IPS-20b (cell line): ENCODE results near the gene GULP1.
"Not testable (repeated sequence)": the region's sequence is repeated elsewhere in the genome, so short reads cannot be mapped to it uniquely, and the experiment has no call there.

ENCODE experiments used
- H3K27ac ChIP-seq: one replicate; pipeline ENCODE4 v1.5.1; 2013; ENCODE audit warnings: low read length
- H3K27me3 ChIP-seq: 2 replicates; pipeline ENCODE4 v1.6.1; 2013; ENCODE audit warnings: mild to moderate bottlenecking, low read length, inconsistent platforms; ENCODE audit not compliant: insufficient read depth
- H3K36me3 ChIP-seq: 2 replicates; pipeline ENCODE4 v1.6.1; 2013; ENCODE audit warnings: low read depth, mild to moderate bottlenecking, inconsistent platforms, low read length, moderate library complexity; ENCODE audit not compliant: insufficient read depth
- H3K4me1 ChIP-seq: 2 replicates; pipeline ENCODE4 v1.6.1; 2013; ENCODE audit warnings: mild to moderate bottlenecking, control low read depth, inconsistent platforms, low read length, moderate library complexity; ENCODE audit not compliant: insufficient read depth
- H3K4me3 ChIP-seq: 2 replicates; pipeline ENCODE4 v1.5.1; 2013; ENCODE audit warnings: mild to moderate bottlenecking, low read length, inconsistent platforms
- H3K9ac ChIP-seq: 2 replicates; pipeline ENCODE4 v1.6.1; 2013; ENCODE audit warnings: low read depth, mild to moderate bottlenecking, inconsistent platforms, low read length, moderate library complexity
- H3K9me3 ChIP-seq: 2 replicates; pipeline ENCODE4 v1.6.1; 2013; ENCODE audit warnings: mild to moderate bottlenecking, low read depth, low read length, inconsistent platforms; ENCODE audit not compliant: insufficient read depth

GULP1 gene

DNA sequence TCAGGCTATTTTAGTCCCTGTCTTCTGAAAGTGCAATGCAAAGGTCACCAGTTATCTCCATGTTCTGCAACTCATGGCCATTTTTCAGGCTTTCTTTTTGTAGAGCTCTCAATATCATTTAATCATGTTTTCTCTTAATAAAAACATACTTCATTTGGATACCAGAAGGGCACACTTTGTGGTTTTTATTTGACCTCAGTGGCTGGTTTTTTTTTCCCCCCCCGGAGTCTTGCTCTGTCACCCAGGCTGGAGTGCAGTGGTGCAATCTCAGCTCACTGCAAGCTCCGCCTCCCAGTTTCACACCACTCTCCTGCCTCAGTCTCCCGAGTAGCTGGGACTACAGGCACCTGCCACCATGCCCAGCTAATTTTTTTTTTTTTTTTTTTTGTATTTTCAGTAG, 174.4 kb downstream of the GULP1 start:
- not testable (repeated sequence) for H3K27me3 ChIP-seq, H3K27ac ChIP-seq, H3K36me3 ChIP-seq, H3K4me3 ChIP-seq, H3K9ac ChIP-seq, H3K9me3 ChIP-seq
- peaks cover 27% of the 10 kb centered on the region for H3K4me1 ChIP-seq

DNA sequence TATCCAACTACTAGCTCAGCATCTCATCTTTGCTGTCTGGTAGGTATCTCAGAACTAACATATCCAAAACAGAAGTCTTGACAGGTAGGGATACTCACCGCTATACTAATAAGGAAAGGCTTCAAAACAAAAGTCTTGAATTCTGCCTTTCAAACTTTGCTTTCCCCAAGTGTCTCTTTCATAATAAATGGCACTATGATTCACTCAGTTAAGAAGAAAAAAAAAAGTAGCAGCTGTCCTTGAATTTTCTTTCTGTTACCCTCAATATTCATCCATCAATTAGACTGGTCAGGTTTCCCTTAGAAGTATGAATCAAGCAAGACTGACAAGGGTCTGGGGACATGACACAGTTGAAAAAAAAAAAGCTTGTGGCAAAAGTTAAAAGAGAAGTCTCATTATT, 175.1 kb downstream of the GULP1 start:
- Histone ChIP-seq H3K9ac (no peak overlapping the region), H3K4me1 (peaks cover 27% of the 10 kb centered on the region), H3K4me3 (no peak overlapping the region), H3K27me3 (no peaks in the 10 kb centered on the region), H3K9me3 (peaks cover 5% of the 10 kb centered on the region), H3K36me3 (no peaks in the 10 kb centered on the region; the same call in 1 of the 2 replicates), H3K27ac (no peak overlapping the region)

DNA sequence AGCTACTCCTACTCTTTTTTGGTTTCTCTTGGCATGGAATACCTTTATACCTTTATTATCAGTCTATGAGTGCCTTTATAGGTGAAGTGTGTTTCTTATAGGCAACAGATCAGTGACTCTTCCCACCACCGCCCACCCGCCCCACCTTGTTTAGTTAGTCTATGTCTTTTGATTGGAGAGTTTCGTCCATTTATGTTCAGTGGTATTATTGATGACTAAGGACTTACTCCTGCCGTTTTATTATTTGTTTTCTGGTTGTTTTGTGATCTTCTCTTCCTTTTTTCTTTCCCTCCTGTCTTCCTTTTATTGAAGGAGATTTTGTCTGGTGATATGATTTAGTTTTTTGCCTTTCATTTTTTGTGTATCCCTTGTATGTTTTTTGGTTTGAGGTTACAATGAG, 179.5 kb downstream of the GULP1 start:
- no peak overlapping the region for H3K27ac ChIP-seq
- 0 out of 2 replicates have a peak, but pooled peaks cover 11% of the 10 kb centered on the region for H3K4me1 ChIP-seq
- H3K4me3 ChIP-seq, result no peak overlapping the region
- H3K36me3 ChIP-seq, result no peaks in the 10 kb centered on the region
- H3K9me3 ChIP-seq, result peaks cover 5% of the 10 kb centered on the region
- no peaks in the 10 kb centered on the region for H3K27me3 ChIP-seq
- no peak overlapping the region for H3K9ac ChIP-seq

DNA sequence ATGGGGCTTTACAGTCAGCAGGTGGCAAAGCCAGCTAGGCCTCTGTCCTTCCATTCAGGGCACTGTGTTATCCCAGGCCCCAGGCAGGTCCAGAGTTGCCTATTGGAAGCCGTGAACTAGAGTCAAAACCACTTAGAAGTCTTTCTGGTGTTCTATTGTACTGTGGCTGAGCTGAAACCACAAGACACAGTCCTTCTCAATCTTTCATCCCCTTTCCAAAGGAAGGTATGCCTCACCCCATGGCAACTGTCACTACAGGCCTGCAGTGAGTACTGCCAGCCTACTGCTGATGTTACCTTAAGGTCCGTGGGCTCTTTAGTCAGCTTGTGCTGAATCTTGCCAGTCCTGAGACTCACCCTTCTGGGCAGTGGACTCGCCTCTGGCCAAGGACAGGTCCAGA, 181.6 kb downstream of the GULP1 start:
- H3K27me3 ChIP-seq, result no peaks in the 10 kb centered on the region
- no peak overlapping the region for H3K9ac ChIP-seq
- peaks cover 23% of the 10 kb centered on the region for H3K4me1 ChIP-seq
- no peak overlapping the region for H3K4me3 ChIP-seq
- peaks cover 5% of the 10 kb centered on the region for H3K9me3 ChIP-seq
- H3K27ac ChIP-seq, result no peak overlapping the region
- peaks cover 6% of the 10 kb centered on the region; the same call in 1 of the 2 replicates for H3K36me3 ChIP-seq

DNA sequence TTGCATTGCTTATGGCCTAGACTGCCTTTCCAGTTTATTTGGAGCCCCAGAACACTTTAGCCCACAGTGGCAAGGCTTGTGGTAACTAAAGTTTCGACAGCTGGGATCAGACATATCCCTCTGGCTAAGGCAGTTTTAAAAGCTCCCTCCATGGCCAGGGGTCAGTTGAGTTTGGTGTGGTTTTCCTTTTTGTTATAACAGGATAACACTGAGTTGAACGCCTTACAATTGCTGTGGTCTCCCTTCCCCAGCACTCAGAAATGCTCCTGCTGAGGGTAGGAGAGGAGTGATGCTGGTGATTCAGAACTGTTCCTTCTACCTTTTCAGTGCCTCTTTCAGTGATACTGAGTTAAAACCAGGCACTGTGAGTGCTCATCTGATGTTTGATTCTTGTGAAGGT, 182.6 kb downstream of the GULP1 start:
- Histone ChIP-seq H3K4me3 (no peak overlapping the region), H3K27ac (no peak overlapping the region), H3K9ac (no peak overlapping the region), H3K4me1 (peaks cover 29% of the 10 kb centered on the region), H3K36me3 (peaks cover 6% of the 10 kb centered on the region; the same call in 1 of the 2 replicates), H3K27me3 (no peaks in the 10 kb centered on the region), H3K9me3 (peaks cover 5% of the 10 kb centered on the region)

DNA sequence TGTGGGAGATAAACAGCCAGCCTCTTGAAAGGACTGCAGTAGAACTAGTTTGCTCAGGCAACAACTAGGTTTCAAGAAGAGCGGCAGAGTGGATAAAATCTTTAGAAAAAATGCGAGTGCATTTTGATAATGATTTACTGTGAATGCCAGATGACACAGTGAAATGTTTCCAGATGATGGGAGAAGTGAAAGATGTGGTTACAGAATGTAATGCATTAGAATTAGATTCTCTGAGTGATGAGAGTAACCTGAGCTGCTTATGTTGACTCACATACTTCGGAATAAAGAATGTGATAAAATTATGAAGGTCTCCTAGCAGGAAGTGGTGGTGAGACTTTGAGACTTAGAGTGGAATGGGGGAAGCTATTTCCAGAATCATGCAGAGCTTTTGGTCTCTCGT, 184.3 kb downstream of the GULP1 start:
- H3K27me3 ChIP-seq, result no peaks in the 10 kb centered on the region
- no peak overlapping the region for H3K27ac ChIP-seq
- peaks cover 29% of the 10 kb centered on the region for H3K4me1 ChIP-seq
- H3K36me3 ChIP-seq, result peaks cover 6% of the 10 kb centered on the region; the same call in 1 of the 2 replicates
- no peaks in the 10 kb centered on the region; the same call in 1 of the 2 replicates for H3K9me3 ChIP-seq
- H3K9ac ChIP-seq, result no peak overlapping the region
- no peak overlapping the region for H3K4me3 ChIP-seq

DNA sequence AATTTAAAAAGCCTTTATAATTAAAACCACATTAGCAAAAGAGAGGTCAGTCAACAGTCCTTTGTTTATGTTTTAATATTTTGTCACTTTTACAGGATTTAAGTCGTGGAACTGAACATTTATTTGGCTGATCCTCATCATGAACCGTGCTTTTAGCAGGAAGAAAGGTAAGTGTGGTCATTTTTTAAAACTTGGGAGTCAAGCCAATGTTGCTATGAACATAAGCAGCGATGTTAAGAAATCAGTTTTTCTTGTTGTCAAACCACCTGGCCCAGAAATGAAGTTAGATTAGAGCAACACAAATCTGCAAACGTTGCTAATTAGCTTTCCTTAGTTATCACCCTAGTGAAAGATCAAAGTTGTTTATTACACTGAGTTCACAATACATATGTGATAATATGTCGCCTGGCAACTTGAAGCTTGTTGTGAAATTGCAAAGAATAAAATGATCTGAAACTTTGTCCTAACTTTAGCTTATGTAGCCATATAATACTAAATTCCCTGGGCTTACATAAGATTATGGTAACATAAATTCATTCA, 186.0 kb downstream of the GULP1 start:
- H3K27me3 ChIP-seq, result no peaks in the 10 kb centered on the region
- H3K9me3 ChIP-seq, result no peaks in the 10 kb centered on the region
- H3K27ac ChIP-seq, result no peak overlapping the region
- no peak overlapping the region for H3K4me3 ChIP-seq
- peaks cover 25% of the 10 kb centered on the region for H3K4me1 ChIP-seq
- peaks cover 6% of the 10 kb centered on the region; the same call in 1 of the 2 replicates for H3K36me3 ChIP-seq
- no peak overlapping the region for H3K9ac ChIP-seq

DNA sequence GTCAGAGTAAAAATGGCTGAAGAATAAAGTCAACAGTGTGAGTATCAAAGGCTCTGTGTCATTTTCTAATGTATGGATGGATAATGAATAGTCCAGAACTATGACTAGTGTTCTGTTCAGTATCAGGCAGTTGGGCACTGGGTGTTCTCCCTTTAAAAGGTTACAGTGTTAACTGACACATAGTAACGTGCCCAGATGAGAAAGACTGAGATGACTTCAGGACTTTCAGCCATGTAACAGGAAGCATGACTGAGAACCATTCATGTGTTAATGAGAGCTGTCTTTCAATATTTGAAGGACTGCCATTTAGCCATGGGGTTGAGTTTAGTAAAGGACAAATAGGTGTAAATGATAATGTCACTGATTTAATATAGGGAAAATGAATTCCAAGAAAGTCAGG, 187.1 kb downstream of the GULP1 start:
- H3K27me3 ChIP-seq, result no peaks in the 10 kb centered on the region
- peaks cover 6% of the 10 kb centered on the region; the same call in 1 of the 2 replicates for H3K36me3 ChIP-seq
- H3K27ac ChIP-seq, result no peak overlapping the region
- H3K9ac ChIP-seq, result no peak overlapping the region
- H3K9me3 ChIP-seq, result no peaks in the 10 kb centered on the region
- peaks cover 24% of the 10 kb centered on the region for H3K4me1 ChIP-seq
- 0 out of 2 replicates have a peak overlapping the region, but pooled peaks have one; percentile 1 for H3K4me3 ChIP-seq

DNA sequence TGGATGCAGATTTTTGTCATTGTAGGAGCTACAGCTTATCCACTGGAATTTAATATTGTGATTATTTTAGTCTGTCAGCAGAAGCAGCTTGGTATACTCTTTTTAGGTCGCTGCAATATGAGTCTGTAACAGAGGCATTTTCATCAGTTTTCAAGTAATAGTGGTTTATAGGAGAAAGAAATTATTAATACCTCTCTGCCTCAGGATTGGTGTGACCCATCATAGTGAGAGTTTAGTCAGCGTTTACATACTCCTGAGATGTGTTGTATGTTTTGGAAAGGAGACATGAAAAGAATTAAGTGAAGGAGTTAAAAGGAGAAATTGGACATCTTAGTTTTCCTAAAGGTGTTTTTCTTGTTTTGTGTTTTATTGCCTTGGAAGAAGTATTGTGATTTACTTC, 189.8 kb downstream of the GULP1 start:
- H3K27ac ChIP-seq, result no peak overlapping the region
- no peak overlapping the region for H3K9ac ChIP-seq
- no peaks in the 10 kb centered on the region for H3K9me3 ChIP-seq
- H3K4me1 ChIP-seq, result peaks cover 18% of the 10 kb centered on the region
- no peak overlapping the region for H3K4me3 ChIP-seq
- H3K27me3 ChIP-seq, result no peaks in the 10 kb centered on the region
- H3K36me3 ChIP-seq, result peaks cover 6% of the 10 kb centered on the region; the same call in 1 of the 2 replicates

DNA sequence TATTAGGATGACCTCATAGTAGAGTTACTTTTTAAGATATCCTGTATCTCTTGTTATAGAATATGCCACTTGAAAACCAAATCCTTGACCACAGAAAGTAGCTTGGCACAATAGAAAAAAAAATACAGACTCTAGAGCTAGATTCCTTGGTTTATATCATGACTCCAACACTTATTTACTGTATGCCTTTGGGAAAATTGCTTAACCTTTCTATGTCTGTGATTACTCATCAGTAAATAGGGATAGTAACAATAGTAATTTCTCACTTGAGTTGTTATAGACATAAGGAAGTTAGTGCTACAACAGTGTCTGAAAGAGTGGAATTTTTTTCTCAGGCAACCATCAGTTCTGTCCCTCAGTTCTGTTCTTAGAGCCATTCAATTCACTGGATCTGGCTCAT, 193.8 kb downstream of the GULP1 start:
- no peak overlapping the region for H3K4me3 ChIP-seq
- H3K4me1 ChIP-seq, result peaks cover 14% of the 10 kb centered on the region; the same call in 1 of the 2 replicates
- no peaks in the 10 kb centered on the region for H3K27me3 ChIP-seq
- no peak overlapping the region for H3K9ac ChIP-seq
- H3K27ac ChIP-seq, result no peak overlapping the region
- H3K9me3 ChIP-seq, result no peaks in the 10 kb centered on the region
- H3K36me3 ChIP-seq, result no peaks in the 10 kb centered on the region; the same call in 1 of the 2 replicates

DNA sequence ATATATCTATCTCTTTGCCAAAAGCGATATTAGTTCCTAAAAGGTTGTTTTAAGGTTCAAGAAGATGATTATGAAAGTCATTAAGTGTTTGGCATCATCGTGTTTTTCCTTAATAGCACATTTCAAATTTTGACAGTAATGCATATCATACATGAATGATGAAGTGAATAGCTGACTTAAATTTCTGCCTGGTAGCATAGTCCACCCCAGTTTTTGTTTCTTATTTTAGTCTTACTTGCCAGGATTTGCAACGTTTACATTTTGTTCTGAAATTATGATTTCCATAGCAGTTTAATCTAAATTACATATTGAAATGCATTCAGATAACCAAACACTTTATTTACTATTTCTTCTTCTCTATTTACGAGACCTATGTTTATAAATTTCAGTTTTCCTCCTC, 201.1 kb downstream of the GULP1 start:
- no peak overlapping the region for H3K9ac ChIP-seq
- H3K4me1 ChIP-seq, result peaks cover 27% of the 10 kb centered on the region; the same call in 1 of the 2 replicates
- no peaks in the 10 kb centered on the region for H3K27me3 ChIP-seq
- no peak overlapping the region for H3K4me3 ChIP-seq
- H3K36me3 ChIP-seq, result peaks cover 19% of the 10 kb centered on the region; the same call in 1 of the 2 replicates
- no peak overlapping the region for H3K27ac ChIP-seq
- no peaks in the 10 kb centered on the region for H3K9me3 ChIP-seq

DNA sequence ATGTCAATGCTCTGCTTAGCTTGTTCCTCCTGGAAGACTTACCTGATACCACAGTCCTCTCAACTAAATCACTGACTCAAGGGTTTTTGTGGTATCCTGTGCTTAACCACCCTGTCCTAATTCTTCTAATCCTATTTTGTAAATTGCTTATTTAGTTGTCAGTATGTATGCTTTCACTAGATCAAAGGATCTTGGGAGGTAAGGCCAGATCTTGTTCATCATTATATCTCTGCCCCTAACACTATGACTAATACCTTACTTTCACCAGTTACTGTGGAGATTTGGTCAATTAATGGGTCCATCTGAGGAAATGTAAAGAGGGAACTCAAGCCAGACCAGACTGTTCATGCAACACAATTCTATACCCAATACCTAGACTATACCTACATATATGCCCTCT, 203.2 kb downstream of the GULP1 start:
- H3K9me3 ChIP-seq, result no peaks in the 10 kb centered on the region
- H3K4me1 ChIP-seq, result peaks cover 16% of the 10 kb centered on the region; the same call in 1 of the 2 replicates
- no peak overlapping the region for H3K9ac ChIP-seq
- no peak overlapping the region for H3K4me3 ChIP-seq
- H3K27me3 ChIP-seq, result no peaks in the 10 kb centered on the region
- peaks cover 24% of the 10 kb centered on the region; the same call in 1 of the 2 replicates for H3K36me3 ChIP-seq
- H3K27ac ChIP-seq, result no peak overlapping the region
